ENCODE data around the gene ZP1. TPM values are rescaled to one million over a fixed set of nuclear protein-coding genes. Genes with fewer than 3 reads are reported as not detected.

ZP1 gene
- total RNA-seq, 5 donors from 2014 or later (not counting 1 experiment from before 2014, with no cell fraction given), result 0.20 to 1.0 TPM; not detected in 3

DNA sequence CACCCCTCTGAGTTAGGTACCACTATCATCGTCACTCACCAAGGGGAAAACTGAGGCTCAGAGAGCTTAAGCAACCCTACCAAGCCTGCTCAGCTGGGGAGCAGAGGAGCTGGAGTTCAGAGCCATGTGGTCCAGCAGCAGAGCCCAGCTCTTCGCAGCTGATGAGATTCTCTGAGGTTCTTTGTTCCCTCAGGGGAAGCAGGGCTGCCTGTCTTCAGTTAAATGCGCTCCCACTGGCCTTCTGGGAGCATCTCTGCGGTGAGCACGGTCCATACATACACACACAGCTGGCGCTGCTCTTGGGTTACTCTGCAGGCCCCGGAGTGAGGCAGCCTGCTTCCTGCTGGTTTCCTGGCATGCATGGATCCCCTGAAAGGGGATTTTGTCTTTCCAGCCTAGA lies 6.4 kb upstream of the ZP1 start:
- Mint-ChIP-seq H3K27ac (no peak overlapping the region), H3K4me1 (peaks cover 17 to 18% (median 18%) of the 10 kb centered on the region in 3 donors), H3K27me3 (no peaks in the 10 kb centered on the region), H3K9me3 (no peaks in the 10 kb centered on the region), H3K36me3 (no peaks in the 10 kb centered on the region), H3K4me3 (no peak overlapping the region)
- DNase-seq, result no peak
- Histone ChIP-seq H3K9me3 (no peaks in the 10 kb centered on the region), H3K27ac (ENCODE audit: low read length) (no peak overlapping the region), H3K4me3 (ENCODE audit: control insufficient read depth in 1 of 2, extremely low read depth in 1 of 2, low read length in 1 of 2) (no peak overlapping the region), H3K36me3 (ENCODE audit: control insufficient read depth in 2 of 2, extremely low read depth in 1 of 2, insufficient read depth in 1 of 2, low read length in 1 of 2) (no peaks in the 10 kb centered on the region), H3K4me1 (ENCODE audit: control insufficient read depth in 1 of 2, extremely low read depth in 1 of 2, insufficient read depth in 2 of 2, low read length in 2 of 2) (peaks cover 5 to 13% of the 10 kb centered on the region in 2 experiments), H3K27me3 (replicated peaks in 1 of 2; ENCODE audit: control insufficient read depth in 2 of 2, extremely low read depth in 1 of 2, insufficient read depth in 2 of 2, low read length in 1 of 2) (no peaks in the 10 kb centered on the region)
- ATAC-seq (replicated peaks in 1 of 4), result no peak
- WGBS (ENCODE audit: insufficient coverage), result 72% methylated on average over 6 of the region's 7 CpGs
- ChIA-PET CTCF (no interaction called here), POLR2A (no interaction called here)

DNA sequence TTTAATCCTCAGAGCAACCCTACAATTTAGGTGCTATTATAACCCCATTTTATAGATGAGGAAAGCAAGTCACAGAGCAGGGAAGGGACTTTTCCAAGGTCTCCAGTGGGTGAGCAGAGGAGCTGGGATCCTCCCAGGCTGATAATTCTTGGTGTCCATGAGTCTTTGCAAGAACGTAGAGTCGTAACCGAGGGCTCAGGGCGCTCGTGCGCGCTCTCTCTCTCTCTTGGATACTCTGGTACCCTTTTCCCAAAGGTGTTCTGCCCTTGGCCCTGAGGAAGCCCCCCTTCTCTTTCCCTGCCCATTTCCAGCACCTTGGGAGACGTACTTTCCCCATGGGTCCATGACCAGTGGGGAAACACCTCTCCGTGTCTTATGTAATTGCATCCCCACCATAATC lies 5.2 kb upstream of the ZP1 start:
- no peak overlapping the region for H3K27ac ChIP-seq (ENCODE audit: low read length)
- ATAC-seq (replicated peaks in 1 of 4) (no peak), DNase-seq (no peak)
- Mint-ChIP-seq H3K36me3 (no peaks in the 10 kb centered on the region), H3K4me3 (no peak overlapping the region), H3K4me1 (peaks cover 17 to 18% (median 18%) of the 10 kb centered on the region in 3 donors), H3K27ac (no peak overlapping the region), H3K27me3 (no peaks in the 10 kb centered on the region), H3K9me3 (no peaks in the 10 kb centered on the region)
- H3K4me3 ChIP-seq (ENCODE audit: control insufficient read depth in 1 of 2, extremely low read depth in 1 of 2, low read length in 1 of 2), result no peak overlapping the region
- ChIA-PET CTCF (no interaction called here), POLR2A (no interaction called here)
- peaks cover 0 to 4% of the 10 kb centered on the region in 2 experiments for H3K27me3 ChIP-seq (replicated peaks in 1 of 2; ENCODE audit: control insufficient read depth in 2 of 2, extremely low read depth in 1 of 2, insufficient read depth in 2 of 2, low read length in 1 of 2)
- no peaks in the 10 kb centered on the region for H3K9me3 ChIP-seq
- H3K36me3 ChIP-seq (ENCODE audit: control insufficient read depth in 2 of 2, extremely low read depth in 1 of 2, insufficient read depth in 1 of 2, low read length in 1 of 2), result no peaks in the 10 kb centered on the region
- peaks cover 5 to 13% of the 10 kb centered on the region in 2 experiments for H3K4me1 ChIP-seq (ENCODE audit: control insufficient read depth in 1 of 2, extremely low read depth in 1 of 2, insufficient read depth in 2 of 2, low read length in 2 of 2)
- 84% methylated on average over 8 of the region's 9 CpGs for WGBS (ENCODE audit: insufficient coverage)

DNA sequence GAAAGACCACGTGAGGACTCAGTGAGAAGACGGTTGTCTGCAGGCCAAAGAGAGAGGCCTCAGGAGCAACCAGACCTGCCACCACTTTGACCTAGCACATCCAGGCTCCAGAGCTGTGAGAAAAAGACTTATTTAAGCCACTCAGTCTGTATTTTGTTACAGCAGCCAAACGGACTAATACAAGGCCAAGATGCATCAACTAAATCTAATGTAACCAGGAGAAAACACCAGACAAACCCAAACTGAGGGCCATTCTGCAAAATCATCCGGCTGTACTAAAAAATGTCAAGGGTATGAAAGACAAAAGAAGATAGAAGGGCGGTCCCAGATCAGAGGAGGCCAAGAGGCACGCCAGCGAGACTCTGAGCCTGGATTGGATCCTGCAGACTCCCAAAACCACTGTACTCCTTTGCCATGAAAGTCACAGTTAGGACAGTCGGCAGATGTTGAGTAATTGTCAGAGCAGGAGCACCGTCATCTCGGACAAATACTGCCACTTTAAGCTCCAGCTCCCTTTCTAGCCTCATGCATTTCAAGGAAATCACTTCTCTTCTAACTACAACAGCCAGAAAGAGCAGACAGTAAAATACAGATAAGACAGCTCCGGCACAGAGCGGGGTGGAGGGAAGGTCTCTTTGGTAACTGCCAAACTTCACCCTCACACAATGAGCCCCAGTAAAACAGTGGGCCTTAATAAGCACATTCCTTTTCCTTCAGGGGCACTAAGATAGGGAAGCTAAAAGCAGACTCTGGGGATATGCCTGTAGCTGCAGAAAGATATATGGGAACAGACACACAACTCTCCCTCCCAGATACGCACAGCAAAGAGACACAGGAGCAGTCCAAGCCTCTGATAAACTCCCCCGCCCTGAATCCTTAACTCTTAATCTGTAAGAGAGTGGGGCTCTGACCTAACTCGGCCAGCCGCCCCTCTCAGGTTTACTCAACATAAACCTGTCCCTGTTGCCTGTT lies 3.5 kb upstream of the ZP1 start:
- CTCF ChIA-PET, result no interaction called here
- Histone ChIP-seq H3K36me3 (ENCODE audit: control insufficient read depth in 2 of 2, extremely low read depth in 1 of 2, insufficient read depth in 1 of 2, low read length in 1 of 2) (no peaks in the 10 kb centered on the region), H3K4me1 (ENCODE audit: control insufficient read depth in 1 of 2, extremely low read depth in 1 of 2, insufficient read depth in 2 of 2, low read length in 2 of 2) (peaks cover under 1 to 7% of the 10 kb centered on the region in 2 experiments), H3K4me3 (ENCODE audit: control insufficient read depth in 1 of 2, extremely low read depth in 1 of 2, low read length in 1 of 2) (no peak overlapping the region), H3K9me3 (no peaks in the 10 kb centered on the region), H3K27ac (ENCODE audit: low read length) (no peak overlapping the region), H3K27me3 (replicated peaks in 1 of 2; ENCODE audit: control insufficient read depth in 2 of 2, extremely low read depth in 1 of 2, insufficient read depth in 2 of 2, low read length in 1 of 2) (peaks cover 0 to 18% of the 10 kb centered on the region in 2 experiments)
- H3K9me3 Mint-ChIP-seq, result no peaks in the 10 kb centered on the region
- peaks cover 7 to 12% (median 10%) of the 10 kb centered on the region in 3 donors for H3K4me1 Mint-ChIP-seq
- POLR2A ChIA-PET, result interaction anchor here in 1 of 2 donors (0.6 kb wide), 1 partner anchor 32 kb away, joined by 3 read pairs; no protein-coding TSS in a partner anchor
- H3K4me3 Mint-ChIP-seq, result no peak overlapping the region
- no peaks in the 10 kb centered on the region for H3K27me3 Mint-ChIP-seq
- peak overlapping the region in 1 of 2 donors; percentile 60 for H3K27ac Mint-ChIP-seq
- DNase-seq, result no peak
- no peaks in the 10 kb centered on the region for H3K36me3 Mint-ChIP-seq
- WGBS (ENCODE audit: insufficient coverage), result 90% methylated on average over 6 of the region's 16 CpGs
- no peak for ATAC-seq (replicated peaks in 1 of 4)

DNA sequence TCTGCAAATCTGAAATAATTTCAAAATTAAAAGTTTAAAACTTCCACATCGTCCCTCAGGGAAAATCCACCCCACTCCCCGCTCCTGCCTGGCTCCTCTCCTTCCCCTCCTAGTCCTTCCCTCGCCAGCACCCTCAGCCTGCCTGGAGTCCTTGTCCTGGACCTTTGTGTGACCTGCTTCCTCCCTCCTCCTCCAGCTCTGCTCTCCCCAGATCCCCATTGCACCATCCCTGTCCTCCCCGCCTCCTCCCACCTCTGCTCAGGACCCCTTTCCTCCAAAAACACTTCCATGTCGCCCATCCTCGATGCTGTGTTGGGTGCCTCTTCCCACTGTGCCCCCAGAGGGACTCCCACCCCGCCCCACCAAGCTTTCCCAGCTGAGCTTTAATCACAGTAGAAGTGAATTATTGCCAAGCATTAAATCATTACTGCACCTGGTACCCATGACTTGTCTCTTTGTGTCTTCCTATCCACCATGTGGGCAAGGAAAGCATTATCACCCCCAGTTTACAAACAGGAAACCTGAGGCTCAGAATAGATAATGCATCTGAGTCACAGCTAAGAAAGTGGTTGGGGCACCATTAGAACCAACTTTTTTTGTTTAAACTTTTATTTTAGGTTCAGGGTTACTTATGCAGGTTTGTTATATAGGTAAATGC lies 2.4 kb upstream of the ZP1 start:
- whole genome bisulfite sequencing (ENCODE audit: insufficient coverage), result 56% methylated on average over 7 of the region's 7 CpGs
- Histone ChIP-seq H3K27me3 (replicated peaks in 1 of 2; ENCODE audit: control insufficient read depth in 2 of 2, extremely low read depth in 1 of 2, insufficient read depth in 2 of 2, low read length in 1 of 2) (peaks cover 0 to 26% of the 10 kb centered on the region in 2 experiments), H3K27ac (ENCODE audit: low read length) (no peak overlapping the region), H3K4me1 (ENCODE audit: control insufficient read depth in 1 of 2, extremely low read depth in 1 of 2, insufficient read depth in 2 of 2, low read length in 2 of 2) (peaks cover 0 to 3% of the 10 kb centered on the region in 2 experiments), H3K9me3 (no peaks in the 10 kb centered on the region), H3K36me3 (ENCODE audit: control insufficient read depth in 2 of 2, extremely low read depth in 1 of 2, insufficient read depth in 1 of 2, low read length in 1 of 2) (no peaks in the 10 kb centered on the region), H3K4me3 (ENCODE audit: control insufficient read depth in 1 of 2, extremely low read depth in 1 of 2, low read length in 1 of 2) (no peak overlapping the region)
- ATAC-seq (replicated peaks in 1 of 4) (peak in 3 of 4 experiments; percentile 35 to 70 (median 61)), DNase-seq (no peak)
- H3K27me3 Mint-ChIP-seq, result peaks cover 0 to 4% of the 10 kb centered on the region in 2 donors
- ChIA-PET CTCF (interaction anchor here in 1 of 2 donors (0.6 kb wide), 1 partner anchor 224 kb away, joined by 3 read pairs; no protein-coding TSS in a partner anchor), POLR2A (no interaction called here)
- no peaks in the 10 kb centered on the region for H3K9me3 Mint-ChIP-seq
- H3K4me1 Mint-ChIP-seq, result peaks cover 0 to 7% (median 4%) of the 10 kb centered on the region in 3 donors
- H3K4me3 Mint-ChIP-seq, result no peak overlapping the region
- H3K27ac Mint-ChIP-seq, result peak overlapping the region in 1 of 2 donors; percentile 34
- no peaks in the 10 kb centered on the region for H3K36me3 Mint-ChIP-seq

DNA sequence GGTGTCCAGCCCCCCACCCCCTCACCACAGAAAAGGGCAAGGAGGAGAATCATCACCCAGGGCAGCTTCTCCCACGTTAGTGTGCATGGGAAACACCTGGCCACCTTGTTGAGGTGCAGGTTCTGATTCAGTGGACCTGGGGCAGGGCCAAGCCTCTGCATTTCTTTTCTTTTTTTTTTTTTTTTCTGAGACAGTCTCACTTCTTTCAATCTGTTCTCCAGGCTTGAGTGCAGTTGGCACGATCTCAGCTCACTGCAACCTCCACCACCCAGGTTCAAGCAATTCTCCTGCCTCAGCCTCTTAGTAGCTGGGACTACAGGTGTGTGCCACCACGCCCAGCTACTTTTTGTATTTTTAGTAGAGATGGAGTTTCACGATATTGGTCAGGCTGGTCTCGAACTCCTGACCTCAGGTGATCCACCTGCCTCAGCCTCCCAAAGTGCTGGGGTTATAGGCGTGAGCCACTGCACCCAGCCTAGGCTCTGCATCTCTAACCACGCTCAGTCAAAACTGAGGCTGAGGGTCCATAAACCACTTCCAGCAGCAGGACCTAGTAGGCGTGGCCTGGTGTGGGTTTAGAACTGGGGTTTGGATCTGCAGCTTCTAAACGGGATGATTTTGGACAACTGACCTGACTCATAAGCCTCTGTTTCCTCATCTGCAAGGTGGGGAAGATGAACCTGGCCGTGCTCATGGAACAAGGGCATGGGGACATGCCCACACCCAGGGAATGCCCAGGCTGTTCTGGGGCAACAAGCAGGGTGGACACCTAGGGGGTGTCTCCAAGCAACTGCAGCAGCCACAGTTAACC lies 734 bp downstream of the ZP1 start:
- H3K9me3 Mint-ChIP-seq, result no peaks in the 10 kb centered on the region
- no peak for DNase-seq
- Histone ChIP-seq H3K27me3 (replicated peaks in 1 of 2; ENCODE audit: control insufficient read depth in 2 of 2, extremely low read depth in 1 of 2, insufficient read depth in 2 of 2, low read length in 1 of 2) (peaks cover 0 to 39% of the 10 kb centered on the region in 2 experiments), H3K4me3 (ENCODE audit: control insufficient read depth in 1 of 2, extremely low read depth in 1 of 2, low read length in 1 of 2) (no peak overlapping the region), H3K9me3 (no peaks in the 10 kb centered on the region), H3K36me3 (ENCODE audit: control insufficient read depth in 2 of 2, extremely low read depth in 1 of 2, insufficient read depth in 1 of 2, low read length in 1 of 2) (no peaks in the 10 kb centered on the region), H3K4me1 (ENCODE audit: control insufficient read depth in 1 of 2, extremely low read depth in 1 of 2, insufficient read depth in 2 of 2, low read length in 2 of 2) (peaks cover 8 to 33% of the 10 kb centered on the region in 2 experiments), H3K27ac (ENCODE audit: low read length) (no peak overlapping the region)
- ATAC-seq (replicated peaks in 1 of 4), result no peak
- peaks cover 11 to 20% (median 19%) of the 10 kb centered on the region in 3 donors for H3K4me1 Mint-ChIP-seq
- 64% methylated on average over 6 of the region's 10 CpGs for WGBS (ENCODE audit: insufficient coverage)
- CTCF ChIA-PET, result no interaction called here
- peaks cover 0 to 4% of the 10 kb centered on the region in 2 donors for H3K27me3 Mint-ChIP-seq
- POLR2A ChIA-PET, result interaction anchor here in 1 of 2 donors (0.5 kb wide), 1 partner anchor 13 kb away, joined by 3 read pairs; no protein-coding TSS in a partner anchor
- no peaks in the 10 kb centered on the region for H3K36me3 Mint-ChIP-seq
- H3K27ac Mint-ChIP-seq, result peak overlapping the region in 1 of 2 donors; percentile 43
- no peak overlapping the region for H3K4me3 Mint-ChIP-seq

Data from T-cell (primary cell).